SK-N-SH (cell line): ENCODE results near the gene ZNF334. TPM values are rescaled to one million over a fixed set of nuclear protein-coding genes. Genes with fewer than 3 reads are reported as not detected.

Experiments used
- CTCF ChIA-PET: fragments of 300-600, 350-600 bp; formaldehyde crosslinking; extraction: SDS; loops from one replicate; lab custom pipeline; 2021; lab: Yijun Ruan, JAX
- POLR2A ChIA-PET: fragments of 350-600 bp; sonication (Branson Sonifier 250); formaldehyde crosslinking; extraction: SDS; loops from one replicate; lab custom pipeline; 2020; ENCODE audit warnings: antibody characterized with exemption, inconsistent platforms; lab: Yijun Ruan, JAX
- DNase-seq: peaks from one replicate; pipeline ENCODE4 v3.0.0; 2012
- H2AFZ ChIP-seq: fragments of 200-600 bp; sonication (generic); 2 replicates; pipeline ENCODE4 v1.8.1; 2016; ENCODE audit warnings: antibody characterized with exemption, mild to moderate bottlenecking, low read depth
- H3F3A ChIP-seq: fragments of 200-600 bp; sonication (generic); replicated peaks from 2 replicates; pipeline ENCODE3; 2016; ENCODE audit warnings: antibody characterized with exemption, mild to moderate bottlenecking; ENCODE audit not compliant: insufficient read depth
- H3K27ac ChIP-seq, 2 experiments: fragments of 200-500 bp in 1 of 2; fragments of 200-600 bp in 1 of 2; sonication (Bioruptor generic) in 1 of 2; sonication (generic), shearing (Covaris generic) in 1 of 2; 2 replicates each; pipeline versions ENCODE4 v1.5.1 to v1.6.1; 2014 to 2016; ENCODE audit warnings: low read depth in 2 of 2, inconsistent platforms in 1 of 2, low read length in 1 of 2, mild to moderate bottlenecking in 1 of 2, mixed read lengths in 1 of 2
- H3K27me3 ChIP-seq: fragments of 200-600 bp; sonication (generic), shearing (Covaris generic); 2 replicates; pipeline ENCODE4 v1.6.1; 2016; ENCODE audit warnings: mixed run types; ENCODE audit not compliant: insufficient read depth
- H3K36me3 ChIP-seq, 2 experiments: fragments of 200-500 bp in 1 of 2; fragments of 200-600 bp in 1 of 2; sonication (Bioruptor generic) in 1 of 2; sonication (generic) in 1 of 2; replicated peaks in 1 of 2; 2 replicates each; pipeline versions ENCODE3 to v1.5.1; 2014 to 2016; ENCODE audit warnings: low read length in 1 of 2, mild to moderate bottlenecking in 1 of 2; ENCODE audit not compliant: insufficient read depth in 2 of 2, control insufficient read depth in 1 of 2
- H3K4me1 ChIP-seq, 2 experiments: fragments of 200-500 bp in 1 of 2; fragments of 200-600 bp in 1 of 2; sonication (Bioruptor generic) in 1 of 2; sonication (generic), shearing (Covaris generic) in 1 of 2; 2 replicates each; pipeline versions ENCODE4 v1.5.1 to v1.6.1; 2014 to 2016; ENCODE audit warnings: low read depth in 1 of 2, low read length in 1 of 2, mixed run types in 1 of 2; ENCODE audit not compliant: insufficient read depth in 2 of 2, control insufficient read depth in 1 of 2
- H3K4me2 ChIP-seq: fragments of 200-600 bp; sonication (generic), shearing (Covaris generic); 2 replicates; pipeline ENCODE4 v1.6.1; 2017; ENCODE audit warnings: mixed run types
- H3K4me3 ChIP-seq, 2 experiments: fragments of 200-500 bp in 1 of 2; fragments of 200-600 bp in 1 of 2; sonication (Bioruptor generic) in 1 of 2; sonication (generic), shearing (Covaris generic) in 1 of 2; 2 replicates each; pipeline versions ENCODE4 v1.5.1 to v1.8.1; 2014 to 2016; ENCODE audit warnings: low read depth in 2 of 2, inconsistent platforms in 1 of 2, low read length in 1 of 2, mild to moderate bottlenecking in 1 of 2, mixed read lengths in 1 of 2, moderate library complexity in 1 of 2
- H3K79me2 ChIP-seq: fragments of 200-600 bp; sonication (generic); 2 replicates; pipeline ENCODE4 v1.8.1; 2017; ENCODE audit warnings: mild to moderate bottlenecking; ENCODE audit not compliant: insufficient read depth
- H3K9ac ChIP-seq: fragments of 200-600 bp; sonication (generic); 2 replicates; pipeline ENCODE4 v1.6.1; 2017; ENCODE audit warnings: mixed run types
- H3K9me2 ChIP-seq: fragments of 200-600 bp; sonication (generic); 2 replicates; pipeline ENCODE4 v1.6.1; 2017; ENCODE audit warnings: mixed run types
- H3K9me3 ChIP-seq: fragments of 200-600 bp; sonication (generic); 2 replicates; pipeline ENCODE4 v1.6.1; 2017; ENCODE audit warnings: mixed run types, mild to moderate bottlenecking, moderate library complexity
- H4K20me1 ChIP-seq: fragments of 200-600 bp; sonication (generic); 2 replicates; pipeline ENCODE4 v1.6.1; 2017; ENCODE audit warnings: mild to moderate bottlenecking, mixed run types; ENCODE audit not compliant: insufficient read depth
- ELF1 ChIP-seq: IDR thresholded peaks from 2 replicates; pipeline ENCODE4 v1.4.0; 2012
- EP300 ChIP-seq, 2 experiments: IDR thresholded peaks; 2 replicates each; pipeline versions ENCODE4 v1.4.0 to v1.6.1; 2012; ENCODE audit warnings: borderline replicate concordance in 1 of 2, low read depth in 1 of 2, low read length in 1 of 2
- FOXJ3 ChIP-seq: sonication (generic); formaldehyde crosslinking; IDR thresholded peaks from 2 replicates; pipeline ENCODE4 v1.5.1; 2020; ENCODE audit warnings: mild to moderate bottlenecking, missing genetic modification reagents
- FOXM1 ChIP-seq: IDR thresholded peaks from 2 replicates; pipeline ENCODE4 v1.4.0; 2012; ENCODE audit warnings: low read depth, mild to moderate bottlenecking
- GABPA ChIP-seq: IDR thresholded peaks from 2 replicates; pipeline ENCODE4 v1.4.0; 2012; ENCODE audit warnings: low read depth, mild to moderate bottlenecking
- GATA2 ChIP-seq: sonication (generic); formaldehyde crosslinking; IDR thresholded peaks from 2 replicates; pipeline ENCODE4 v1.5.0; 2020; ENCODE audit warnings: mild to moderate bottlenecking, missing genetic modification reagents
- MEF2A ChIP-seq: IDR thresholded peaks from 2 replicates; pipeline ENCODE4 v1.4.0; 2012; ENCODE audit warnings: low read depth, borderline replicate concordance
- MXI1 ChIP-seq: IDR thresholded peaks from 2 replicates; pipeline ENCODE4 v1.6.1; 2012; ENCODE audit warnings: mild to moderate bottlenecking, low read depth, low read length, improper control_type of control experiment
- NFIC ChIP-seq: IDR thresholded peaks from 2 replicates; pipeline ENCODE4 v1.4.0; 2012; ENCODE audit warnings: borderline replicate concordance
- POLR2AphosphoS5 ChIP-seq: IDR thresholded peaks from 2 replicates; pipeline ENCODE4 v1.6.1; 2012; ENCODE audit warnings: low read depth, low read length
- RFX5 ChIP-seq: IDR thresholded peaks from 2 replicates; pipeline ENCODE4 v1.6.1; 2012; ENCODE audit warnings: mild to moderate bottlenecking, improper control_type of control experiment, low read length
- SIN3A ChIP-seq: IDR thresholded peaks from 2 replicates; pipeline ENCODE4 v1.6.1; 2012; ENCODE audit warnings: low read depth, mild to moderate bottlenecking, low read length, moderate library complexity, borderline replicate concordance
- TEAD4 ChIP-seq: IDR thresholded peaks from 2 replicates; pipeline ENCODE4 v1.4.0; 2012; ENCODE audit warnings: mild to moderate bottlenecking, borderline replicate concordance; ENCODE audit not compliant: insufficient read depth
- USF2 ChIP-seq: fragments of 150-350 bp; IDR thresholded peaks from 2 replicates; pipeline ENCODE4 v1.6.1; 2017; ENCODE audit warnings: antibody characterized with exemption, low read length, low read depth, borderline replicate concordance
- YY1 ChIP-seq: IDR thresholded peaks from 2 replicates; pipeline ENCODE4 v1.4.0; 2012; ENCODE audit warnings: low read depth, mild to moderate bottlenecking
- WGBS: methylation state at CpG from one replicate; pipeline ENCODE4 v1.1.6; 2017; ENCODE audit warnings: low lambda C conversion rate; 5-methylcytosine and 5-hydroxymethylcytosine counted together
- polyA plus RNA-seq, 3 experiments: library from polyadenylated mRNA; depleted of rRNA; stranded (reverse); fragments of >200 nt; gene quantifications; 2 replicates each; pipeline ENCODE4 v1.2.3, GENCODE V29; 2012
- TF ChIP-seq, protein P1 (sequence below): IDR thresholded peaks from 2 replicates; pipeline ENCODE4 v1.4.0; 2012; ENCODE audit warnings: low read depth
- TF ChIP-seq, protein P2 (sequence below): IDR thresholded peaks from 2 replicates; pipeline ENCODE4 v1.6.1; 2012; ENCODE audit warnings: mild to moderate bottlenecking, low read depth, low read length, moderate library complexity

The ZNF334 gene
- polyA plus RNA-seq, 1 of the 3 experiments (the other 2 are of a cell fraction) = 4.5 TPM

DNA sequence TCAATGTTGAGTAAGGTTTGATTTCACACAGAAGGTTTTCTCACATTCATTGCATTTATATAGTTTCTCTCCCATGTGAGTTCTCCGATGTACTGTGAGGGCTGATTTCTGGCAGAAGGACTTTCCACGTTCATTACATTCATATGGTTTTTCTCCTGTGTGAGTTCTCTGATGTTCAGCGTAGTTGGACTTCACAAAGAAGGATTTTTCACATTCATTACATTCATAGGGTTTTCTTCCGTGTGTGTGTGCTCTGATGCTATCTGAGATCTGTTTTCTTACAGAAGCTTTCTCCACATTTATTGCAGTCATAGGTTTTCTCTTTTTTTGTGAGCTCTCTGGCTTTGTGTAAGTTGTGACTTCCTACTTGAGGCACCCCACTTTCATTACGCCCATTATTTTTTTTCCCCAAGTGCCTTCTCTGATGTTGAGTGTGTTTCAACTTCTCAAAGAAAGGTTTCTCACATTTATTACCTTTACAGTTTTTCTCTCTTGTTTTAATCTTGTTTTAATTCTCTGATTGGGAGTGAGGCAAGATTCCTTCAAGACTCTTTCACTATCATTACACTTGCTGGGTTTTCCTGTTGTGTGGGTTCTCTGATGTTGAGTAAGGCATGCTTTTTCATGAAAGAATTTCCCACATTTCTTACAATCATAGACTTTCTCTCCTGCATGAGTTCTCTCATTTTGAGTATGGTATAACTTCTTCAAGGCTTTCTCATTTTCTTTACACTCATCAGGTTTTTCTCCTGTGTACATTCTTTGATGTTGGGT lies 56.9 kb downstream of the ZNF334 start (continued):
- TF ChIP-seq, protein P1, sequence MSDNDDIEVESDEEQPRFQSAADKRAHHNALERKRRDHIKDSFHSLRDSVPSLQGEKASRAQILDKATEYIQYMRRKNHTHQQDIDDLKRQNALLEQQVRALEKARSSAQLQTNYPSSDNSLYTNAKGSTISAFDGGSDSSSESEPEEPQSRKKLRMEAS = no peak
- TF ChIP-seq MXI1 (no peak), FOXJ3 (CRISPR knock-in tag) (no peak), GATA2 (CRISPR knock-in tag) (no peak), RFX5 (no peak), YY1 (no peak), POLR2AphosphoS5 (no peak)

DNA sequence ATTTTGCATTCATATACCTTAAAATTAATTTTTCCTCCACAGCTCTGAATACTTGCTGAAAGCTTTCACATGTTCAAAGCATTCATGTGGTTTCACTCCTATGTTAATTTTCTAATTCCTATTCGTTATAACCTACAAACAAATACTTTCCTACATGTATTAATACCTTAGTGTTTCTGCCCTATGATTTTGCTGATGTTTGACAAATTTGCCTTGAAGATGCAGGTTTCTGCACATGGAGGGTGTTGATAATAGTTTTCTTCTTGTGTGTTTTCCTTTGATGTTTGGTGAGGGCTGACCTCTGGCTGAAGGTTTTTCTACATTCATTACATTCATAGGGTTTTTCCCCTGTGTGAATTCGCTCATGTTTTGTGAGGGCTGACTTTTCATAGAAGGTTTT lies 57.6 kb downstream of the ZNF334 start:
- TF ChIP-seq ELF1 (no peak), NFIC (no peak), EP300 (IDR thresholded peaks at IDR 0.05; ENCODE audit: borderline replicate concordance in 1 of 2, low read depth in 1 of 2, low read length in 1 of 2) (no peak), USF2 (no peak), SIN3A (no peak), TEAD4 (no peak), POLR2AphosphoS5 (no peak), FOXM1 (no peak), MXI1 (no peak), MEF2A (no peak), RFX5 (no peak), GABPA (no peak)
- TF ChIP-seq, protein P2, sequence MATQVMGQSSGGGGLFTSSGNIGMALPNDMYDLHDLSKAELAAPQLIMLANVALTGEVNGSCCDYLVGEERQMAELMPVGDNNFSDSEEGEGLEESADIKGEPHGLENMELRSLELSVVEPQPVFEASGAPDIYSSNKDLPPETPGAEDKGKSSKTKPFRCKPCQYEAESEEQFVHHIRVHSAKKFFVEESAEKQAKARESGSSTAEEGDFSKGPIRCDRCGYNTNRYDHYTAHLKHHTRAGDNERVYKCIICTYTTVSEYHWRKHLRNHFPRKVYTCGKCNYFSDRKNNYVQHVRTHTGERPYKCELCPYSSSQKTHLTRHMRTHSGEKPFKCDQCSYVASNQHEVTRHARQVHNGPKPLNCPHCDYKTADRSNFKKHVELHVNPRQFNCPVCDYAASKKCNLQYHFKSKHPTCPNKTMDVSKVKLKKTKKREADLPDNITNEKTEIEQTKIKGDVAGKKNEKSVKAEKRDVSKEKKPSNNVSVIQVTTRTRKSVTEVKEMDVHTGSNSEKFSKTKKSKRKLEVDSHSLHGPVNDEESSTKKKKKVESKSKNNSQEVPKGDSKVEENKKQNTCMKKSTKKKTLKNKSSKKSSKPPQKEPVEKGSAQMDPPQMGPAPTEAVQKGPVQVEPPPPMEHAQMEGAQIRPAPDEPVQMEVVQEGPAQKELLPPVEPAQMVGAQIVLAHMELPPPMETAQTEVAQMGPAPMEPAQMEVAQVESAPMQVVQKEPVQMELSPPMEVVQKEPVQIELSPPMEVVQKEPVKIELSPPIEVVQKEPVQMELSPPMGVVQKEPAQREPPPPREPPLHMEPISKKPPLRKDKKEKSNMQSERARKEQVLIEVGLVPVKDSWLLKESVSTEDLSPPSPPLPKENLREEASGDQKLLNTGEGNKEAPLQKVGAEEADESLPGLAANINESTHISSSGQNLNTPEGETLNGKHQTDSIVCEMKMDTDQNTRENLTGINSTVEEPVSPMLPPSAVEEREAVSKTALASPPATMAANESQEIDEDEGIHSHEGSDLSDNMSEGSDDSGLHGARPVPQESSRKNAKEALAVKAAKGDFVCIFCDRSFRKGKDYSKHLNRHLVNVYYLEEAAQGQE = no peak
- TF ChIP-seq, all 33 proteins: peak for 0
- POLR2A ChIA-PET = no interaction called here

More for the DNA sequence above, 57.6 kb downstream of the ZNF334 start:
- no peaks in the 10 kb centered on the region for H3F3A ChIP-seq
- CTCF ChIA-PET = no interaction called here
- DNase-seq = no peak
- no peak overlapping the region for H3K4me3 ChIP-seq
- no peaks in the 10 kb centered on the region for H3K36me3 ChIP-seq
- no peaks in the 10 kb centered on the region for H3K79me2 ChIP-seq
- H3K4me1 ChIP-seq = peaks cover 0 to 4% of the 10 kb centered on the region in 2 experiments; a peak in 1 of 4 replicates
- H3K9me2 ChIP-seq = no peaks in the 10 kb centered on the region
- no peak overlapping the region for H3K9ac ChIP-seq
- 25% methylated on average over 2 of the region's 2 CpGs for WGBS
- no peaks in the 10 kb centered on the region for H4K20me1 ChIP-seq
- no peak overlapping the region for H3K27ac ChIP-seq
- H3K4me2 ChIP-seq = no peak overlapping the region
- no peaks in the 10 kb centered on the region for H3K9me3 ChIP-seq
- H3K27me3 ChIP-seq = no peaks in the 10 kb centered on the region
- H2AFZ ChIP-seq = no peak overlapping the region

Other genes starting within 250 kb of the ZNF334 start
- gene CDH22, start 205.1 kb downstream of the ZNF334 start, polyA plus RNA-seq (2012; rRNA removed) = 0.03 TPM in 1 of 2 replicates, not detected in the other
- gene ELMO2, start 106.9 kb downstream of the ZNF334 start, polyA plus RNA-seq (2012; rRNA removed) = 32.1 and 38.5 TPM in 2 replicates
- not detected in 2 replicates for gene OCSTAMP, start 37.1 kb upstream of the ZNF334 start, polyA plus RNA-seq (2012; rRNA removed)
- 0.10 and 0.21 TPM in 2 replicates for gene SLC13A3, start 137.9 kb upstream of the ZNF334 start, polyA plus RNA-seq (2012; rRNA removed)
- 5.4 and 5.5 TPM in 2 replicates for gene TP53RK, start 175.9 kb upstream of the ZNF334 start, polyA plus RNA-seq (2012; rRNA removed)
- 12.6 and 14.1 TPM in 2 replicates for gene SLC2A10, start 196.1 kb upstream of the ZNF334 start, polyA plus RNA-seq (2012; rRNA removed)